IMR-90 (cell line): ENCODE data around the gene CRYBG2.
A peak's percentile ranks its signal among the peaks of the same experiment; 100 is the strongest.

Experiments used
- BHLHE40 ChIP-seq: fragments of 150-350 bp; IDR thresholded peaks from 2 replicates; pipeline ENCODE4 v1.6.1; 2016; ENCODE audit warnings: mild to moderate bottlenecking, low read depth, low read length
- CEBPB ChIP-seq: IDR thresholded peaks from 2 replicates; pipeline ENCODE4 v1.6.1; 2012; ENCODE audit warnings: low read depth, low read length, improper control_type of control experiment
- FOS ChIP-seq: fragments of 150-350 bp; IDR thresholded peaks from 2 replicates; pipeline ENCODE4 v1.6.1; 2016; ENCODE audit warnings: low read depth, low read length
- MAFK ChIP-seq: IDR thresholded peaks from 2 replicates; pipeline ENCODE4 v1.6.1; 2012; ENCODE audit warnings: low read depth, low read length, improper control_type of control experiment
- MXI1 ChIP-seq: IDR thresholded peaks from 2 replicates; pipeline ENCODE4 v1.6.1; 2012; ENCODE audit warnings: low read depth, mild to moderate bottlenecking, low read length, moderate library complexity, borderline replicate concordance
- NFE2L2 ChIP-seq: fragments of 150-350 bp; IDR thresholded peaks from 2 replicates; pipeline ENCODE4 v1.6.1; 2016; ENCODE audit warnings: low read depth, mild to moderate bottlenecking, low read length
- POLR2A ChIP-seq: IDR thresholded peaks from 2 replicates; pipeline ENCODE4 v1.6.1; 2012; ENCODE audit warnings: mild to moderate bottlenecking, low read depth, low read length
- RAD21 ChIP-seq: IDR thresholded peaks from 2 replicates; pipeline ENCODE4 v1.6.1; 2012; ENCODE audit warnings: low read length, improper control_type of control experiment
- RCOR1 ChIP-seq: IDR thresholded peaks from 2 replicates; pipeline ENCODE4 v1.6.1; 2012; ENCODE audit warnings: mild to moderate bottlenecking, low read length, improper control_type of control experiment; ENCODE audit not compliant: insufficient replicate concordance
- RFX5 ChIP-seq: IDR thresholded peaks from 2 replicates; pipeline ENCODE4 v1.8.0; 2012; ENCODE audit warnings: low read depth, mild to moderate bottlenecking, low read length, moderate library complexity
- SMC3 ChIP-seq: fragments of 150-350 bp; IDR thresholded peaks from 2 replicates; pipeline ENCODE4 v1.6.1; 2016; ENCODE audit warnings: low read depth, mild to moderate bottlenecking, antibody characterized with exemption, low read length, moderate library complexity
- TF ChIP-seq, protein P1 (sequence below): conservative IDR thresholded peaks from 2 replicates; pipeline ENCODE4 v1.5.1; 2012; ENCODE audit warnings: mild to moderate bottlenecking, low read depth, low read length, improper control_type of control experiment
- TF ChIP-seq, protein P2 (sequence below): fragments of 150-350 bp; IDR thresholded peaks from 2 replicates; pipeline ENCODE4 v1.6.1; 2016; ENCODE audit warnings: low read depth, mild to moderate bottlenecking, low read length, moderate library complexity, borderline replicate concordance

DNA sequence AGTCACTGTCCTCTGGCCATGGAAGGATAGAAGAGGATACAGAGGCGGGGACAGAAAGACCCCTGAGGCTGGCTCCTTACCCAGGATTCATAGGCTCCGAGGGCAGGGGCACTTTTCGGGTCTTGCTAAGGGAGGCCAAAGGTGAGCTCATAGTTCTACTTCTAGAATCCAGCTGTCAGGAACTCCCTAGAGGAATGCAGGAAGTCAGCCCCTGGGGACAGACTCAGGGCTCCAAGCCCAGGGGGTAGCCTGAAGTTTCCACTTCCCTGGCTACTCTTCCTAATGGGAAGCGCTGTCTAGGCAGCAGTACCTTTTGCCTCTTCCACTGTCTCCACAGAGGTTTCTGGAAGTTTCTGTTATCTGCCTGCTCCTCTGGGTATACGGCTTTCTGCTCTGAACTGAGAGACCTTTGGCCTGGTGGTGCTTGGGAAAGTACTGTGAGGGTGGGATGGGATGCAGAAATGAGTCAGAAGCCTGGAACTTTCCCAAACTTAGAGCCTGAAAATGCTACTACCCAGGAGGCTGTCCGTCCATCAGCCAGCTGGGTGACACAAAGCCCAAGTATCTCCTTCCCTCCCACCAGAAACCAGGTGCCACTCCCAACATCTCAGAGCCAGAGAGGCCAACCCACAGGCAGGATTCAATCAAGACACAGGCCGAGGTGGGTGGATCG is 51.1 kb downstream of the CRYBG2 start:
- TF ChIP-seq, protein P1, sequence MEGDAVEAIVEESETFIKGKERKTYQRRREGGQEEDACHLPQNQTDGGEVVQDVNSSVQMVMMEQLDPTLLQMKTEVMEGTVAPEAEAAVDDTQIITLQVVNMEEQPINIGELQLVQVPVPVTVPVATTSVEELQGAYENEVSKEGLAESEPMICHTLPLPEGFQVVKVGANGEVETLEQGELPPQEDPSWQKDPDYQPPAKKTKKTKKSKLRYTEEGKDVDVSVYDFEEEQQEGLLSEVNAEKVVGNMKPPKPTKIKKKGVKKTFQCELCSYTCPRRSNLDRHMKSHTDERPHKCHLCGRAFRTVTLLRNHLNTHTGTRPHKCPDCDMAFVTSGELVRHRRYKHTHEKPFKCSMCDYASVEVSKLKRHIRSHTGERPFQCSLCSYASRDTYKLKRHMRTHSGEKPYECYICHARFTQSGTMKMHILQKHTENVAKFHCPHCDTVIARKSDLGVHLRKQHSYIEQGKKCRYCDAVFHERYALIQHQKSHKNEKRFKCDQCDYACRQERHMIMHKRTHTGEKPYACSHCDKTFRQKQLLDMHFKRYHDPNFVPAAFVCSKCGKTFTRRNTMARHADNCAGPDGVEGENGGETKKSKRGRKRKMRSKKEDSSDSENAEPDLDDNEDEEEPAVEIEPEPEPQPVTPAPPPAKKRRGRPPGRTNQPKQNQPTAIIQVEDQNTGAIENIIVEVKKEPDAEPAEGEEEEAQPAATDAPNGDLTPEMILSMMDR, result no peak
- no peak for TF ChIP-seq POLR2A
- TF ChIP-seq CEBPB, result no peak
- TF ChIP-seq MAFK, result no peak
- TF ChIP-seq MXI1, result no peak
- TF ChIP-seq BHLHE40, result no peak
- TF ChIP-seq RAD21, result no peak
- TF ChIP-seq FOS, result peak; percentile 54; the same call in 1 of the 2 replicates
- no peak for TF ChIP-seq RCOR1
- no peak for TF ChIP-seq RFX5
- TF ChIP-seq SMC3, result no peak
- TF ChIP-seq, protein P2, sequence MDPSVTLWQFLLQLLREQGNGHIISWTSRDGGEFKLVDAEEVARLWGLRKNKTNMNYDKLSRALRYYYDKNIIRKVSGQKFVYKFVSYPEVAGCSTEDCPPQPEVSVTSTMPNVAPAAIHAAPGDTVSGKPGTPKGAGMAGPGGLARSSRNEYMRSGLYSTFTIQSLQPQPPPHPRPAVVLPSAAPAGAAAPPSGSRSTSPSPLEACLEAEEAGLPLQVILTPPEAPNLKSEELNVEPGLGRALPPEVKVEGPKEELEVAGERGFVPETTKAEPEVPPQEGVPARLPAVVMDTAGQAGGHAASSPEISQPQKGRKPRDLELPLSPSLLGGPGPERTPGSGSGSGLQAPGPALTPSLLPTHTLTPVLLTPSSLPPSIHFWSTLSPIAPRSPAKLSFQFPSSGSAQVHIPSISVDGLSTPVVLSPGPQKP, result no peak
- TF ChIP-seq NFE2L2, result no peak
